SK-N-SH treated with all-trans-retinoic acid at 6 μM for 48 hours (cell line): Measurements from ENCODE around the gene HHATL.

ENCODE experiments used
- ATAC-seq: fragments of 200-7000 bp; cut with Tn5 transposase; 3 replicates; pipeline ENCODE4 v1.9.1; 2020; ENCODE audit warnings: mild to moderate bottlenecking, moderate library complexity
- ARNTL ChIP-seq: fragments of 450-650 bp; formaldehyde crosslinking; IDR thresholded peaks from 2 replicates; pipeline ENCODE4 v1.5.0; 2020; ENCODE audit warnings: low read depth, mild to moderate bottlenecking, moderate library complexity, borderline replicate concordance
- BACH2 ChIP-seq: fragments of 250-450 bp; sonication (Bioruptor Pico); IDR thresholded peaks from 2 replicates; pipeline ENCODE4 v1.9.0; 2021; ENCODE audit warnings: mild to moderate bottlenecking, borderline replicate concordance
- CSDC2 ChIP-seq: fragments of 250-450 bp; sonication (Bioruptor Pico); IDR thresholded peaks from 2 replicates; pipeline ENCODE4 v1.5.0; 2020; ENCODE audit warnings: mild to moderate bottlenecking, moderate library complexity
- CSRNP3 ChIP-seq: fragments of 250-450 bp; sonication (Bioruptor Pico); IDR thresholded peaks from 2 replicates; pipeline ENCODE4 v1.5.1; 2021; ENCODE audit warnings: mild to moderate bottlenecking, moderate library complexity
- ESRRG ChIP-seq: fragments of 250-450 bp; sonication (Bioruptor Pico); IDR thresholded peaks from 2 replicates; pipeline ENCODE4 v1.6.1; 2021; ENCODE audit warnings: mild to moderate bottlenecking
- GLIS3 ChIP-seq: fragments of 250-450 bp; sonication (Bioruptor Pico); IDR thresholded peaks from 2 replicates; pipeline ENCODE4 v1.5.0; 2020; ENCODE audit warnings: mild to moderate bottlenecking, moderate library complexity
- ISL1 ChIP-seq: fragments of 250-450 bp; sonication (Bioruptor Pico); IDR thresholded peaks from 2 replicates; pipeline ENCODE4 v2.1.2; 2022; ENCODE audit warnings: mild to moderate bottlenecking, moderate library complexity
- PATZ1 ChIP-seq: fragments of 250-450 bp; sonication (Bioruptor Pico); IDR thresholded peaks from 2 replicates; pipeline ENCODE4 v1.8.0; 2020; ENCODE audit warnings: mild to moderate bottlenecking, moderate library complexity, borderline replicate concordance
- POU6F1 ChIP-seq: fragments of 250-450 bp; sonication (Bioruptor Pico); IDR thresholded peaks from 2 replicates; pipeline ENCODE4 v1.8.0; 2021; ENCODE audit warnings: low read depth, mild to moderate bottlenecking, moderate library complexity, borderline replicate concordance
- PPARA ChIP-seq: fragments of 250-450 bp; sonication (Bioruptor Pico); IDR thresholded peaks from 2 replicates; pipeline ENCODE4 v1.5.0; 2020; ENCODE audit warnings: mild to moderate bottlenecking, borderline replicate concordance
- RARB ChIP-seq: fragments of 250-450 bp; sonication (Bioruptor Pico); IDR thresholded peaks from 2 replicates; pipeline ENCODE4 v1.8.0; 2021; ENCODE audit warnings: mild to moderate bottlenecking, moderate library complexity
- SNAI2 ChIP-seq: fragments of 250-450 bp; sonication (Bioruptor Pico); IDR thresholded peaks from 2 replicates; pipeline ENCODE4 v1.5.0; 2020; ENCODE audit warnings: mild to moderate bottlenecking, moderate library complexity
- TCF4 ChIP-seq: fragments of 250-450 bp; sonication (Bioruptor Pico); IDR thresholded peaks from 2 replicates; pipeline ENCODE4 v1.8.0; 2021; ENCODE audit warnings: mild to moderate bottlenecking, moderate library complexity, borderline replicate concordance
- TOX ChIP-seq: fragments of 250-450 bp; sonication (Bioruptor Pico); IDR thresholded peaks from 2 replicates; pipeline ENCODE4 v1.8.0; 2021; ENCODE audit warnings: mild to moderate bottlenecking, moderate library complexity, borderline replicate concordance
- TSHZ2 ChIP-seq: fragments of 250-450 bp; sonication (Bioruptor Pico); IDR thresholded peaks from 2 replicates; pipeline ENCODE4 v1.5.0; 2020; ENCODE audit warnings: mild to moderate bottlenecking, moderate library complexity
- ZC3H10 ChIP-seq: fragments of 250-450 bp; sonication (Bioruptor Pico); IDR thresholded peaks from 2 replicates; pipeline ENCODE4 v1.5.1; 2021; ENCODE audit warnings: mild to moderate bottlenecking, moderate library complexity
- ZFP3 ChIP-seq: fragments of 250-450 bp; sonication (Bioruptor Pico); IDR thresholded peaks from 2 replicates; pipeline ENCODE4 v1.5.0; 2020; ENCODE audit warnings: mild to moderate bottlenecking, moderate library complexity
- ZFP30 ChIP-seq: fragments of 450-650 bp; formaldehyde crosslinking; IDR thresholded peaks from 2 replicates; pipeline ENCODE4 v1.5.0; 2022; ENCODE audit warnings: mild to moderate bottlenecking, moderate library complexity
- ZNF565 ChIP-seq: fragments of 450-650 bp; formaldehyde crosslinking; conservative IDR thresholded peaks from 2 replicates; pipeline ENCODE4 v1.5.0; 2020; ENCODE audit warnings: low read depth, mild to moderate bottlenecking, moderate library complexity
- ZNF70 ChIP-seq: fragments of 450-650 bp; formaldehyde crosslinking; IDR thresholded peaks from 2 replicates; pipeline ENCODE4 v1.5.0; 2020; ENCODE audit warnings: mild to moderate bottlenecking, moderate library complexity
- ZNF8 ChIP-seq: fragments of 450-650 bp; formaldehyde crosslinking; IDR thresholded peaks from 2 replicates; pipeline ENCODE4 v1.5.0; 2020; ENCODE audit warnings: mild to moderate bottlenecking, moderate library complexity

Gene HHATL

GRCh38 chr3:42680271-42680670 lies 22.3 kb downstream of the HHATL start:
- ATAC-seq: no peak
- TF ChIP-seq ZFP3 (CRISPR knock-in tag) (no peak), GLIS3 (CRISPR knock-in tag) (no peak), SNAI2 (no peak), ZC3H10 (CRISPR knock-in tag) (no peak), PPARA (CRISPR knock-in tag) (no peak)

- no peak for TF ChIP-seq POU6F1 (CRISPR knock-in tag)
- TF ChIP-seq PATZ1 (CRISPR knock-in tag): no peak
- TF ChIP-seq PPARA (CRISPR knock-in tag): no peak
- TF ChIP-seq ZFP3 (CRISPR knock-in tag): no peak
- no peak for TF ChIP-seq ZNF8
- TF ChIP-seq TSHZ2 (CRISPR knock-in tag): no peak
- TF ChIP-seq TCF4 (CRISPR knock-in tag): no peak
- no peak for TF ChIP-seq ESRRG (CRISPR knock-in tag)
- no peak for TF ChIP-seq GLIS3 (CRISPR knock-in tag)
- TF ChIP-seq TOX (CRISPR knock-in tag): no peak
- no peak for ATAC-seq
Measured at GRCh38 chr3:42678447-42678846, 24.2 kb downstream of the HHATL start.

GRCh38 chr3:42675909-42676308 lies 26.7 kb downstream of the HHATL start:
- no peak for TF ChIP-seq PPARA (CRISPR knock-in tag)
- no peak for TF ChIP-seq ZNF565 (CRISPR knock-in tag)
- TF ChIP-seq RARB (CRISPR knock-in tag): no peak
- TF ChIP-seq CSRNP3: no peak
- TF ChIP-seq ISL1 (CRISPR knock-in tag): no peak
- TF ChIP-seq TSHZ2 (CRISPR knock-in tag): no peak
- no peak for TF ChIP-seq TOX (CRISPR knock-in tag)
- no peak for TF ChIP-seq BACH2 (CRISPR knock-in tag)
- no peak for TF ChIP-seq ZNF70 (CRISPR knock-in tag)
- TF ChIP-seq ZNF8: no peak
- TF ChIP-seq SNAI2: no peak
- TF ChIP-seq CSDC2: no peak
- no peak for TF ChIP-seq ZFP3 (CRISPR knock-in tag)
- no peak for TF ChIP-seq PATZ1 (CRISPR knock-in tag)
- TF ChIP-seq ARNTL: no peak
- TF ChIP-seq ESRRG (CRISPR knock-in tag): no peak
- no peak for TF ChIP-seq ZC3H10 (CRISPR knock-in tag)
- no peak for TF ChIP-seq TCF4 (CRISPR knock-in tag)
- no peak for TF ChIP-seq ZFP30 (CRISPR knock-in tag)

More at GRCh38 chr3:42675909-42676308, 26.7 kb downstream of the HHATL start:
- ATAC-seq: no peak
